ENCODE measurements around the gene RHBDD3.
"Not testable (repeated sequence)": the region's sequence is repeated elsewhere in the genome, so short reads cannot be mapped to it uniquely, and the experiment has no call there.

Gene RHBDD3

DNA sequence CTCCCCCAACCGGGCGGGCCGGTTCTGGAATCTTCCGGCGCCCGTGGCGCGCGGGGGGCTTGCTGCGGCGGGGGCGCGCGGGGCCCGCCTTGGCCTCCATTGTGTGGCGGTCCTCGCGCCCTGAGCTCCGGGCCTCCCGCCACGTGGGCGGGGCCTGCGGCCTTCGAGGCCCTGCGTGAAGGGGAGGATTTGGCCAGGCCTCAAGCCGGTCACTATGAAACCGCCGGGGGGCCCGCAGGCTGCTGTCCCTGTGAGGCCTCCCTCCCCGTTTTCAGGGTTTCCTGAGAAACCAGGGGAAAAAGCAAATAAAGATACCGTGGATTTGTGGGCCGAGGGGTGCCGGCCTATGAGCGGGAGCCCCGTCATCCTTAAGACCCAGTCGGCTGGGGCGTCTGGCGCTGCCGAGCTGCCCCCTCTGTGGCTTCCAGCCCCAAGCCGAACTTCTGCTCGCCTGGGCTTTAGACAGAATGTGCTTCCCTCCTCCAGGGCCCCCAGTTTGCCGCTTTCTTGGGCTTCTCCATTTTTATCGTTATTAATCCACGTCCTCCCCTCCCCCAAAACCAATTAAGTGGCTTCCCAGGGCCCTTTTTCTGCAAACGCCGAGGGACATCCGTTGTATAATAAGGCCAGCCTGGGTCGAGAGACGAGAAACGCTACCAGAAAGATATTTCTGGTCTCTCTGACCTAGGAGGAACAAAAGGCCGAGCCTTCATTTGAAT, 889 bp upstream of the RHBDD3 start:
- peak; percentile 61 for DNase-seq

DNA sequence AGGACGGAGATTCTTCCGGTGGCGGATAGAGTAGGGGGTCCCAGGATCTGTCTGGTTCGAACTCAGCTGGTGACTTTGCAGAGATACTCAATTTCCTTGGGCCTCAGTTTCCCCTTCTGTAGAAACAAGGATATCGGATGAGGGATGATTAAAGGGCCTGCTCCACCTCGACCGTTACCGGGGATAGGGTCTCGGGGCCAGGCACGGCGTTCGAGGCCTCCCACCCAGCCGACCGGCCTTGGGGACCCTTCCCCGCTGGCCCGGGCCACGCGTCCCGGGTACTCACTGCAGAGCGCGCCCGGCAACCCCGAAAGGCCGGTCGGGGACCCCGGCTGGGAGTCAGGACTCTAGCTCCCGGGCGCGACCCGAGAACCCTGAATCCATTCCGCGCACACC, 321 bp downstream of the RHBDD3 start:
- no peak for DNase-seq

DNA sequence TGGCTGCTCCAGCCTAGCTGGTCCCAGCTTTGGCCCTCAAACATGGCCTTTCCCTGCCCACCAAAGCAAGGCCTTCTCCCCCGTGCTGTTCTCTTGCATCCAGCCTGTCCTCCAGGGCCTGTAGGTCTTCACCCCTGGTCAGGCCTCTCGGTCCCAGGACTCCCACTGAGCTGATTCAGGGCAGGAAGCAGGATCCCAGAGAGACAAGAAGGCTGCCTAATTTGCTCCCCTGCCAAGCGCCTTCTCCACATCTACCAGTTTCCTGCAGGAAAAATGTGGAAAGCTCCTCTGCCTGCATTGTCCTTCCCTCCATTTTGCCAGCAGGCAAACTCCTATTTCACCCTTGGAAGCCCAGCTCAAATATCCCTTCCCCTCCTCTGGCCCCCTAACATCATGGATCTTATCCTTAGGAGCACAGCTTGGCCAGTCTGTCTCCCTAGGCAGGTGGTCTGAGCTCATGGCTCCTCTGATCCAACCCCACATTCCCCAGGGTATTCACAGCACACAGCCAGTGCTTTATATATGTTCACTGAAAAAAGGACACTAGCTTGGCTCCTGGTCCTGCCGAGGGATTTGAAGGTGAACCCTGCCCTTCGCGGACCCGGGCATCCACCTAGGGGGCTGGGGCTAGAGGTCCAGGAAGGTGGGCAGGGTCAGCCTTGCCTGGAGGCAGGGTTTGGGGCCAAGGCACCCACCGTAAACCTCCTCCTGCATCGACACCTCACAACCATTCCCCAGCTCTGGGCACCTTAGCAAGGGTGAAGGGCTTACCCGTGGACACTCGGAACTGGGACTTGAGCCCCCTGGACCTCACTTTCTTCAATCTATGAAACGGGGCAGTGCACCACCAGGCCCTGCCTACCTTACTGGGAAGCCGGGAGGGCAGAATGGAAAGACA, 968 bp downstream of the RHBDD3 start:
- peak; percentile 41 for DNase-seq

DNA sequence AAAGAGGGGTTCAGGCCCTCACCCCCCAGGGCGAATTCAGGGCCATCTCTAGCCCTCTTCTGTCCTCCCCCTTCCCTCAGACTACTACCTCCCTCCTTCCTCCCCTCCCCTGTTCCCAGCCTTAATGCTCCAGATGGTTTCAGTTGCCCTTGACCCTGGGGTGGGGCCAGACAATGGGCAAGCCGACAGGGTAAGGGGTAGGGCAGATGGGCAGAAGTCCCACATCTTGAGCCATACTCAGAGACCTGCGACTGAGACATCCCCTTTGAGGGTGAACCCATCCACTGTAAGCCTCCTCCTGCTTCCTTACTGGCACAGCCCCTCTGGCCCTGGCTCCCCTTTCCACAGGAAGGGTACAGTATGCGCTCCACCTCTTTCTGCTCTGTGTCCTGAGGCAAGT, 1.9 kb downstream of the RHBDD3 start:
- DNase-seq = no peak

- DNase-seq = no peak
Observed at GRCh38 chr22:29265305-29265704, 2.5 kb downstream of the RHBDD3 start.

GRCh38 chr22:29263791-29264276, 3.9 kb downstream of the RHBDD3 start:
- DNase-seq = no peak

DNA sequence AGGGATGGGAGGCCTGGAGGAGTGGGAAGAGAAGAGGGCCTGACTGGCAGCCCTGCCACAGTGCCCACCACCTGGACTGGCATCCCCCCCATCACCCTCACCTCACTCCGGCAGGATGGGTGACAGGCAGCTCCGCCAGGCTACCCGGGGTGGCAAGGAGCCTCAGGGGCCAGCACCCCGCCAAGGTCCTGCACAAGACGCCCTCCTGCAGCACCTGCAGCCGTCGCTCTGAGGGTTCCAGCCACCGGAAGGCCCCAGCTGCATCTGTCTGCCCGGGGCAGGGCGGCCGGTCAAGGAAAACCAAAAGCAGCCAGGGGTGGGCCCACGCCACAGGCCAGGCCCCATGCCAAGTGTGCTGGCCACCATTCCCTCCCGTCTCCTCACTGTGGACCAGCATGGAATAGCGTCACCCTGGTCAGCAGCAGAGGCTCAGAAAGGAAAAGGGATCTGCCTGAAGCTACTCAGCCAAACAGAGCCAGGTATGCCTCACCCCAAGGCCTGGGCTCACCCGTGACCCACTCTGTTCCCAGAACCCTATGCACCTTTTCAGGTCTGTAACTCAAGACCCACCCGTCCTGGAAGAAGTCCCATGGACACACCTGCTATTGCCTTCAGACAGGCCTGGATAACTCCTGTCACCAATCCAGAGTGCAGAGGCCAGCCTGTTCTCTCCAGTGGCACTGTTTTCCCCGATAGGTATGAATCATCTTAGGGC, 7.0 kb downstream of the RHBDD3 start:
- DNase-seq = no peak

DNA sequence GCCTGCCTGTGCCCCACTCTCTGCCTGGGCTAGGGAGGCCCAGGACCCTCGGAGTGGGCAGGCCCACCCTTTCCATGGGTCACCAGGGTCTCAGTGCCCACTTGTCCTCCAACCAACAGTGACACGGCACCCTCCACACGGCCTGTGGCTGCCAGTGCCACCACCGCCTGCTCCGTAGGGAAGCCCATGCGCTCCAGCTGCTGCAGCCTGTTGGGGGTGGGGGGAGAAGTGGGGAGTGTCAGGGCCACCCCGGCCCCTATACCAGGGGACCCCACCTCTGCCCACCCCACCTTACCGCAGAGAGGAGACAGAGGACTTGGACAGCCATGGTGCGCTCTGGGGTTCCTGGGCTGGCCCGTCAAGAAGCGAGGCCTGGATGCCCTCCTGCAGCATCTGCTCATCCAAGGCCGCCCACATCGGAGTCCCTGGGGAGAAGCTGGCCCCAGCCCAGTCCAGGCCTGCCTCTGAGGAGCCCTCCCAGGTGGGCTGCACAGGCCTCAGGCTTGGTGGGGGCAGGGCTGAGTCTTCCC, 7.7 kb downstream of the RHBDD3 start:
- DNase-seq = no peak

DNA sequence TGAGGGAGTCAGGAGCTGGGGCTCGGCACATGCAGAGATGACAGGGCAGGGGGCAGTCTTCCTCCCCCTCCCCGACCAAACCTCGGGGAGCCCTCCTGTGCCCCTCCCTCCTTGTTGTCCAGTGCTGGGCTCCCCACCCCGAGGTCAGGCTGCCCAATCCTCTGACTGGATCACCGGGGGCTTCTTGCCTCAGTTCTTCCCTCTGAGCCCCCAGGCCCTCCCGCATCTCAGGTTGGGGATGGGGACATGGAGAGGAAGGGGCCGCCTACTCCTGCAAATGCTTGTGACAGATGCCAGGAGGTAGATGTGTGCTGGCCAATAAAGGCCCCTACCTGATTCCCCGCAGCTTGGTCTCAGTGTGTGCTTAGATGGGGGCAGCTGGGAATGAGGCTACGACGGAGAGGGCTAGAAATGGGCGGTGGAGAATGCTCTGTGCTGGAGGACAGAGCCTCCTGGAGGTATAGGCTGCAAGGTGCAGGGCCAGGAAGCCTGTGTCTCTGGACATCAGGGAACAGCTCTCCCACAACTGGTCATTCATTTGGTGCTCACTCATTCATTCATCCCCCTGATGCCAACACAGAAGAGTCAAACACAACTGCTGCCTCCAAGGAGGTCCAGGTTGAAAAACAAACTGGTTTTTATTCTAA, 8.4 kb downstream of the RHBDD3 start:
- no peak for DNase-seq

DNA sequence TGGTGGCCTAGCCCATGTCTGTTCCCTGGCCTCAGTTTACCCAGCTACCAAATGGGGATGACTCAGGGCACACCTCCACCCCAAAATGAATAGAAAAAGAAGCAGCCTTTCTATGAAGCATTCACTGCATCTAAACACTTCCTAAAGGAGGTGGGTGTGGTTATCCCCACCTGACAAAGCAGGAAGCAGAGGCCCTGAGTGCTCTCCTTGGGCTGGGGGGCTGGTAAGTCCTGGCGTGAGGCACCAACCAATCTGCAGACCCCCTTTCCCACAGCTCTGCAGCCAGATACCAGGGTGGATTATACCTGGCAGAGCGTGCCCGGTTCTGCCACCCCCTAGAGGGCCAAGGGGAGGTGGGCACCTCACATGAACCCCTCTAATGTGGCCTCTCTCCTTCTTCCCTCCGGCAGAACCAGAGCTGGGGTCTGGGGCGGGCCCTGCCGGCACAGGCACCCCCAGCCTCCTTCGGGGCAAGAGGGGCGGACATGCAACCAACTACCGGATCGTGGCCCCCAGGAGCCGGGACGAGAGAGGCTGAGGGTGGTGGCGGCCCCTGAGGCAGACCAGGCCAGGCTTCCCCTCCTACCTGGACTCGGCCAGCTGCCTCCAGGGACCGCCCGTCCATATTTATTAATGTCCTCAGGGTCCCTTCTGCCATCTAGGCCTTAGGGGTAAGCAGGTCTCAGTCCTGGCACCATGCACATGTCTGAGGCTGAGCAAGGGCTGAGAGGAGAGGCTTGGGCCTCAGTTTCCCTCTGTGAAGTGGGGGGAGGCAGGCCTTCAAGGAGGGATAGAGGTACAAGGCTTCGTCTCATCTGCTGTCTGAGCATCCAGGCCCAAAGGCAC, 9.2 kb downstream of the RHBDD3 start:
- DNase-seq = no peak

GRCh38 chr22:29257751-29258181, 10.0 kb downstream of the RHBDD3 start:
- no peak for DNase-seq

DNA sequence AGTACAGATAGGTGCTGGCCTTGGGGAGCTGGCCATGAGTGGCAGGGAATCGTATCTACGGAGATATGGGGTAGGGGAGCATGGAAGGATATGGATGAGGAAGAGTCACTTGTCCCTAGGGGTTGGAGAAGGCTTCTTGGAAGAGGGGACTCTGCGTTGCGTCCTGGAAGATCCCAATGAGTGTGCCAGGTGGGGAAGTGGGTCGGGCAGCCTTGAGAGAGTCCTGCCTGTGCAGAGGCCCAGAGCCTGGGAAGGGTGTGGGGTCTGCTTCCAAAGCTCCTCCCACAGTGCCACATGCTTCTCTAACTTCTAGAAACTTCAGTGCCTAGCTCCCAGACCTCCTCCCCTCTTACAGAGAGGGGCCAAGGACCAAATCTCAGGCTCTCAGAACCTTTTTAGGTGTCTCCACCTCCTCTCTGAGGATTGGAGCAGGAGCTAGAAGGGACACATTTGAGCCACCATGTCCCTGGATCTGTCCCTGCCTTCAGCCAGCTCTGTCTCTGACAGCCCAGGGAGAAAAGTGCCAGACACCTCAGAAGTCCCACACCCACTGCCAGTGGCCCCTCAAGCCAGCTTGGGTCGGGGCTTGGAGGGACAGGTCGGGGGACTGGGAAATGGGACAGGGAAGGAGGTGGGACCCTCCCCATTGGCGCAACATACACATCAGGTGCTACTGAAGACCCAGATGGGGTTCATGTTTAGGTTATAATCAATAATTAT, 11.0 kb downstream of the RHBDD3 start:
- DNase-seq = no peak

GRCh38 chr22:29255064-29255621, 12.6 kb downstream of the RHBDD3 start:
- DNase-seq = no peak

DNA sequence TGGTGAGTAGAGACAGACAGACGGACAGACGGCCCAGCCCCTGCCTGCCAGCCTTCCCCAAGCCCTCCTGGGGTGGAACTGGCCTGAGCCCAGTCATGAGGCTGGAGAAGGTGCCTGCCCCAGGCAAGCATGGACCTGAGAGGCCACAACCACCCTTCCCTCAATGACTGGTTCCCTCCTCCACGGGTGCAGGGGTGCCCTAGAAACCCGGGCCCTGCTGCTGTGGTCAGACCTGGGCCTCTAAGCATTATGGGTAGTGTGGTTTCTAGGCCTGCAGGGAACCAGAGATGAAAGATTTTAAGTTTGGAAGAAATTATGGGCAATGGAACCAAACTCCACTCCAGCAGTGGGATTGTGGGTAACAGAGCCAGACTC, 13.5 kb downstream of the RHBDD3 start:
- DNase-seq = no peak

GRCh38 chr22:29253561-29254285, 14.1 kb downstream of the RHBDD3 start:
- DNase-seq = no peak

GRCh38 chr22:29251981-29252911, 15.5 kb downstream of the RHBDD3 start:
- DNase-seq = no peak

- DNase-seq = no peak
Observed at GRCh38 chr22:29251265-29251664, 16.5 kb downstream of the RHBDD3 start.

GRCh38 chr22:29247891-29248290, 19.9 kb downstream of the RHBDD3 start:
- not testable (repeated sequence) for DNase-seq

Data from OCI-M1 (cell line).